ENCODE results near the gene FAM222A. TPM values are rescaled to one million over a fixed set of nuclear protein-coding genes. Genes with fewer than 3 reads are reported as not detected.

Gene FAM222A
- total and polyA plus RNA-seq, 12 donors: 9.2 to 57.8 (median 25.3) TPM

- H3K4me3 ChIP-seq: no peak overlapping the region
- H3K4me1 ChIP-seq (replicated peaks in 1 of 2): no peaks in the 10 kb centered on the region
- H3K36me3 ChIP-seq (replicated peaks in 1 of 2): no peaks in the 10 kb centered on the region
- H3K27me3 ChIP-seq: no peaks in the 10 kb centered on the region
- DNase-seq: no peak
- TF ChIP-seq CTCF (IDR thresholded peaks at IDR 0.05): no peak
- no peak for TF ChIP-seq POLR2A (IDR thresholded peaks at IDR 0.05)
- no peak overlapping the region for H3K27ac ChIP-seq
- H3K9me3 ChIP-seq (replicated peaks in 1 of 3): no peaks in the 10 kb centered on the region
- intact Hi-C loops (cut with DNase I): no loop called here
- 82 to 94% (median 92%) methylated on average over 6 to 9 of the region's 9 CpGs for WGBS, 4 donors
Observed at GRCh38 chr12:109786799-109787198, 73.2 kb downstream of the FAM222A start.

GRCh38 chr12:109789526-109790048 is 76.0 kb downstream of the FAM222A start:
- 86 to 100% (median 91%) methylated on average over 1 of the region's 1 CpG for WGBS, 4 donors
- Histone ChIP-seq H3K4me3 (no peak overlapping the region), H3K4me1 (replicated peaks in 1 of 2) (no peaks in the 10 kb centered on the region), H3K36me3 (replicated peaks in 1 of 2) (no peaks in the 10 kb centered on the region), H3K9me3 (replicated peaks in 1 of 3) (no peaks in the 10 kb centered on the region), H3K27me3 (no peaks in the 10 kb centered on the region), H3K27ac (no peak overlapping the region)
- intact Hi-C loops (cut with DNase I): no loop called here
- no peak for TF ChIP-seq CTCF (IDR thresholded peaks at IDR 0.05)
- TF ChIP-seq POLR2A (IDR thresholded peaks at IDR 0.05): no peak
- DNase-seq: no peak

- no peak overlapping the region for H3K4me3 ChIP-seq
- H3K9me3 ChIP-seq (replicated peaks in 1 of 3): no peaks in the 10 kb centered on the region
- DNase-seq: no peak
- no peaks in the 10 kb centered on the region for H3K36me3 ChIP-seq (replicated peaks in 1 of 2)
- H3K27me3 ChIP-seq: no peaks in the 10 kb centered on the region
- no peak for TF ChIP-seq POLR2A (IDR thresholded peaks at IDR 0.05)
- no peak for TF ChIP-seq CTCF (IDR thresholded peaks at IDR 0.05)
- no peak overlapping the region for H3K27ac ChIP-seq
- H3K4me1 ChIP-seq (replicated peaks in 1 of 2): no peaks in the 10 kb centered on the region
- intact Hi-C loops (cut with DNase I): no loop called here
Observed at GRCh38 chr12:109792992-109793391, 79.4 kb downstream of the FAM222A start.

- TF ChIP-seq POLR2A (IDR thresholded peaks at IDR 0.05) (no peak), CTCF (IDR thresholded peaks at IDR 0.05) (no peak)
- Histone ChIP-seq H3K27me3 (no peaks in the 10 kb centered on the region), H3K9me3 (replicated peaks in 1 of 3) (no peaks in the 10 kb centered on the region), H3K36me3 (replicated peaks in 1 of 2) (no peaks in the 10 kb centered on the region), H3K4me3 (no peak overlapping the region), H3K4me1 (replicated peaks in 1 of 2) (no peaks in the 10 kb centered on the region), H3K27ac (no peak overlapping the region)
- DNase-seq: no peak
- intact Hi-C loops (cut with DNase I): no loop called here
- WGBS, 4 donors: 42 to 51% (median 46%) methylated on average over 4 of the region's 4 CpGs
Observed at GRCh38 chr12:109793411-109793810, 79.8 kb downstream of the FAM222A start.
